Loucy (cell line): Measurements from ENCODE around the gene AHCY.

ENCODE experiments used
- H2AFZ ChIP-seq: fragments of 200-600 bp; sonication (generic); 2 replicates; pipeline ENCODE4 v1.6.0; 2016; ENCODE audit warnings: antibody characterized with exemption, mild to moderate bottlenecking, low read length, moderate library complexity
- H3F3A ChIP-seq: fragments of 200-600 bp; 2 replicates; pipeline ENCODE4 v1.6.0; 2016; ENCODE audit warnings: antibody characterized with exemption, low read depth, mild to moderate bottlenecking
- H3K27me3 ChIP-seq: fragments of 200-600 bp; sonication (generic); 2 replicates; pipeline ENCODE4 v1.6.1; 2014; ENCODE audit warnings: low read length, mild to moderate bottlenecking; ENCODE audit not compliant: insufficient read depth, poor library complexity, severe bottlenecking
- H3K36me3 ChIP-seq: fragments of 200-600 bp; sonication (generic); 2 replicates; pipeline ENCODE4 v1.6.1; 2016; ENCODE audit warnings: low read length; ENCODE audit not compliant: insufficient read depth
- H3K4me1 ChIP-seq: fragments of 200-600 bp; sonication (generic); 2 replicates; pipeline ENCODE4 v1.5.1; 2014; ENCODE audit warnings: low read length, mild to moderate bottlenecking; ENCODE audit not compliant: insufficient read depth, poor library complexity, severe bottlenecking
- H3K4me2 ChIP-seq: fragments of 200-600 bp; sonication (generic); 2 replicates; pipeline ENCODE4 v1.6.0; 2014; ENCODE audit warnings: antibody characterized with exemption, low read length, low read depth, mild to moderate bottlenecking; ENCODE audit not compliant: poor library complexity, severe bottlenecking
- H3K4me3 ChIP-seq: fragments of 200-600 bp; sonication (generic); 2 replicates; pipeline ENCODE4 v1.5.1; 2014; ENCODE audit warnings: low read length, mild to moderate bottlenecking, mixed read lengths; ENCODE audit not compliant: poor library complexity, severe bottlenecking
- H3K79me2 ChIP-seq: fragments of 200-600 bp; sonication (generic); 2 replicates; pipeline ENCODE4 v1.6.1; 2014; ENCODE audit warnings: low read length; ENCODE audit not compliant: insufficient read depth
- H3K9ac ChIP-seq: fragments of 200-600 bp; sonication (generic); 2 replicates; pipeline ENCODE4 v1.6.0; 2014; ENCODE audit warnings: mild to moderate bottlenecking, low read depth, low read length, moderate library complexity; ENCODE audit not compliant: poor library complexity, severe bottlenecking
- H3K9me2 ChIP-seq: fragments of 200-600 bp; sonication (generic); replicated peaks from 2 replicates; pipeline ENCODE4 v1.6.1; 2016; ENCODE audit warnings: low read depth, low read length, mixed read lengths
- H3K9me3 ChIP-seq: fragments of 200-600 bp; sonication (generic); 2 replicates; pipeline ENCODE4 v1.6.1; 2014; ENCODE audit warnings: mild to moderate bottlenecking, antibody characterized with exemption, low read length, low read depth; ENCODE audit not compliant: insufficient read depth
- H4K20me1 ChIP-seq: fragments of 200-600 bp; sonication (generic); 2 replicates; pipeline ENCODE4 v1.6.0; 2014; ENCODE audit warnings: antibody characterized with exemption, low read length, mild to moderate bottlenecking; ENCODE audit not compliant: insufficient read depth, poor library complexity, severe bottlenecking
- EZH2phosphoT487 ChIP-seq: fragments of 200-600 bp; IDR thresholded peaks from 2 replicates; pipeline ENCODE4 v1.6.1; 2018; ENCODE audit warnings: antibody characterized with exemption, mild to moderate bottlenecking, moderate library complexity, borderline replicate concordance
- TF ChIP-seq, protein P1 (sequence below): fragments of 200-600 bp; sonication (generic); conservative IDR thresholded peaks from 2 replicates; pipeline ENCODE4 v1.5.1; 2014; ENCODE audit warnings: mild to moderate bottlenecking, antibody characterized with exemption, low read length

The AHCY gene

DNA sequence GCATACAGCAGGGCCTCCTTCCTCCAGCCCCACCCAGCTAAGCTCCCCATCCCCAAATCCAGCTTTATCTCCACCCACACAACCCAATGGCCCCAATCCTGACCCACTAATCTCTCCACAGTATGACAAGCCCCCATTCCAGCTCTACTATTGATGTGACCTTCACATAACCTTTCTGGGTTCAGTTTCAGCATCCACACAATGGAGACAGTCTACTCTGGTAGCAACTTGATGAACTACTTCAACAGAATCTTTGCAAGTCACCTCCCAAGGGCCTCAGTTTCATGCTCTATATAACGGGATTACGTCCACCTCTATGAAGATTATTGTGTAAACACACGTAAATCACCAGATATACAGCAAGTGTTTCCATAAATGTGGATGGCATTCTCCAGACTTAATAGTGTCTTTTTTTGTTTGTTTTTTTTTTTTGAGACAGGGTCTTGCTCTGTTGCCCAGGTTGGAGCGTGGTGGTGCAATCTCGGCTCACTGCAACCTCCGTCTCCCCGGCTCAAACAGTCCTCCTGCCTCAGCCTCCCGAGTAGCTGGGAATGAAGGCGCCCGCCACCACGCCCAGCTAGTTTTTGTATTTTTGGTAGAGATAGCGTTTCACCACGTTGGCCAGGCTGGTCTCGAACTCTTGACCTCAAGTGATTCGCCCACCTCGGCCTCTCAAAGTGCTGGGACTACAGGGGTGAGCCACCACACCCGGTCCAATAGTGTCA is 1.4 kb downstream of the AHCY start:
- H3K36me3 ChIP-seq = no peaks in the 10 kb centered on the region
- no peaks in the 10 kb centered on the region for H3F3A ChIP-seq
- H3K79me2 ChIP-seq = peaks cover 49% of the 10 kb centered on the region
- H3K9me3 ChIP-seq = no peaks in the 10 kb centered on the region
- no peak for TF ChIP-seq EZH2phosphoT487
- TF ChIP-seq, protein P1, sequence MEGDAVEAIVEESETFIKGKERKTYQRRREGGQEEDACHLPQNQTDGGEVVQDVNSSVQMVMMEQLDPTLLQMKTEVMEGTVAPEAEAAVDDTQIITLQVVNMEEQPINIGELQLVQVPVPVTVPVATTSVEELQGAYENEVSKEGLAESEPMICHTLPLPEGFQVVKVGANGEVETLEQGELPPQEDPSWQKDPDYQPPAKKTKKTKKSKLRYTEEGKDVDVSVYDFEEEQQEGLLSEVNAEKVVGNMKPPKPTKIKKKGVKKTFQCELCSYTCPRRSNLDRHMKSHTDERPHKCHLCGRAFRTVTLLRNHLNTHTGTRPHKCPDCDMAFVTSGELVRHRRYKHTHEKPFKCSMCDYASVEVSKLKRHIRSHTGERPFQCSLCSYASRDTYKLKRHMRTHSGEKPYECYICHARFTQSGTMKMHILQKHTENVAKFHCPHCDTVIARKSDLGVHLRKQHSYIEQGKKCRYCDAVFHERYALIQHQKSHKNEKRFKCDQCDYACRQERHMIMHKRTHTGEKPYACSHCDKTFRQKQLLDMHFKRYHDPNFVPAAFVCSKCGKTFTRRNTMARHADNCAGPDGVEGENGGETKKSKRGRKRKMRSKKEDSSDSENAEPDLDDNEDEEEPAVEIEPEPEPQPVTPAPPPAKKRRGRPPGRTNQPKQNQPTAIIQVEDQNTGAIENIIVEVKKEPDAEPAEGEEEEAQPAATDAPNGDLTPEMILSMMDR = no peak
- H3K27me3 ChIP-seq = no peaks in the 10 kb centered on the region
- no peaks in the 10 kb centered on the region for H4K20me1 ChIP-seq
- peaks cover 22% of the 10 kb centered on the region for H3K4me1 ChIP-seq
- H3K9me2 ChIP-seq = no peaks in the 10 kb centered on the region
- peak overlapping the region; percentile 84 for H3K4me2 ChIP-seq
- H3K9ac ChIP-seq = peak overlapping the region; percentile 92
- H3K4me3 ChIP-seq = peak overlapping the region; percentile 95
- no peak overlapping the region for H2AFZ ChIP-seq

DNA sequence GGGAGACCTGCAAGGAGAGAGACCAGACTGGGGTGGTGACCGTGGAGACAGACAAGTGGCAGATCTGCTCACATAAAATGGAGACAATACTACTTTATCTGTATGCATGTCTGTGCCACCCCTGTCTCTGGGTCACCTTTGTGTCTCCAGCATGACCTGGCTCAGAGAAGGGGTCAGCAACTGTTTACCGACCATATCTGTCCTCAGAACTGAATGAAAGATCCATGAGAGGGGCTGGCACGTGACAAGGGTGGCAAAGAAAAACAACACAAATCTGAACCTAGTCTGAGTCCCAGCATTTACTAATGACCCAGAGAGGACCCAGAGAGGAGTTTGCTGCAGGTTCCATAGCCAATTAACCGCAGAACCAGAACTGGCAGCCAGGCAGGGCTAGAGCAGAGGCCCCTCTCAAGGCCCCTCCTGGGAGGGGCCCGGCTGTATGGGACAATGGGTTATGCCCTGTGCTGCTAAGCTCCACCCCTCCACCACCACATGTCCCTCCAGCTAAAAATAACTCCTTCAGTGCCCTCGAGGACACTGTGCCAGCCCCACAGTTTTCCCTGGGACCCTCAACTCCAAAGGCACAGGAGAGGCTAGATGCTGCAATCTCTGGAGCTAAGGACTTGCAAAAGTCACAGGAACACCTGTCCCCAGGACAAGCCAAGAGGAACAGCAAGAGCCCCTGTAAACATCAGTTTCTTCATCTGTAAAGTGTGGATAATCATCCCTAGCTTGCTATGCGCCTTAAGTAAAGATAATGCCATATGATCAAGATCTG is 2.2 kb downstream of the AHCY start:
- Histone ChIP-seq H3K4me1 (peaks cover 22% of the 10 kb centered on the region), H3K27me3 (no peaks in the 10 kb centered on the region), H3K9me3 (no peaks in the 10 kb centered on the region), H3K9ac (peak overlapping the region; percentile 92), H4K20me1 (peaks cover 3% of the 10 kb centered on the region), H3K36me3 (no peaks in the 10 kb centered on the region), H3K4me2 (peak overlapping the region; percentile 84), H2AFZ (no peak overlapping the region), H3K4me3 (peak overlapping the region; percentile 95), H3F3A (no peaks in the 10 kb centered on the region), H3K79me2 (peaks cover 54% of the 10 kb centered on the region), H3K9me2 (no peaks in the 10 kb centered on the region)
- TF ChIP-seq, protein P1 = no peak
- TF ChIP-seq EZH2phosphoT487 = no peak

DNA sequence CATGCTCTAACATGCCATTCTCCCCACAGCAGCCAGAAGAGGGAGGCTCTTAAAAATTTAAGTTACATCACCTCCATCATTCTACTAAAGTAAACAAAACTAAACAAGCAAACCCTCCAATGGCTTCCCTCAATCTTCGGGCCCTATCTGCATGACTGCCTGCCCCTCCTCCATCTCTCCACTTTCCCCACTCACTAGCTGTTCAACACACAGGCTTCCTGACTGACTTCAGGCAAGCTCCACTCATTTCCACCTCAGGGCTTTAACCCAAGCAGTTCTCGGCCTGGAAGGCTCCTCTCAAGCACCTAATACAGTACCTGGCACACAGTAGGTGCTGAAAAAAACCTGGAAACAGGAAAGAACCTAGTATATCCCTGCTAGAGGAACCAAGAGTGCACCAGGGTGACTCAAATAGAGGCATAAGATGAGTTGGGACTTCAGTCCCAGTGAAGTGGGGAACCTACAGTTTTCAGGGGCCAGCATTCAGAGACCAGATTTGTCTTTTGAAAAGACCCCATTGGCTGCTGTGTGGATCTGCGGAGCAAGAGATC is 2.8 kb downstream of the AHCY start:
- Histone ChIP-seq H3K36me3 (no peaks in the 10 kb centered on the region), H4K20me1 (peaks cover 7% of the 10 kb centered on the region), H3K79me2 (peaks cover 57% of the 10 kb centered on the region), H3K4me1 (peaks cover 22% of the 10 kb centered on the region), H2AFZ (no peak overlapping the region), H3K27me3 (no peaks in the 10 kb centered on the region), H3F3A (no peaks in the 10 kb centered on the region), H3K9me3 (no peaks in the 10 kb centered on the region), H3K4me3 (peak overlapping the region; percentile 95), H3K4me2 (peak overlapping the region; percentile 84), H3K9ac (peak overlapping the region; percentile 92), H3K9me2 (no peaks in the 10 kb centered on the region)
- no peak for TF ChIP-seq EZH2phosphoT487
- TF ChIP-seq, protein P1 = no peak
